Renal pelvis (tissue), 4 donors: ENCODE results near the gene RALY. TPM values are rescaled to one million over a fixed set of nuclear protein-coding genes. Genes with fewer than 3 reads are reported as not detected.

ENCODE experiments used
- DNase-seq: peaks from one replicate; pipeline ENCODE4 v3.0.0-alpha.2; 2013
- polyA plus RNA-seq, 3 donors: library from polyadenylated mRNA; unstranded; fragments of 120-200 nt; gene quantifications; one replicate each; pipeline ENCODE4 v1.2.1, GENCODE V29; 2013; ENCODE audit not compliant: insufficient read length in 3 of 3

The RALY gene
- polyA plus RNA-seq, 3 donors = 166 to 210 (median 183) TPM

- no peak for DNase-seq
Observed at GRCh38 chr20:34045930-34046725, 52.4 kb downstream of the RALY start.

GRCh38 chr20:34047010-34047687 lies 53.4 kb downstream of the RALY start:
- DNase-seq = no peak

DNA sequence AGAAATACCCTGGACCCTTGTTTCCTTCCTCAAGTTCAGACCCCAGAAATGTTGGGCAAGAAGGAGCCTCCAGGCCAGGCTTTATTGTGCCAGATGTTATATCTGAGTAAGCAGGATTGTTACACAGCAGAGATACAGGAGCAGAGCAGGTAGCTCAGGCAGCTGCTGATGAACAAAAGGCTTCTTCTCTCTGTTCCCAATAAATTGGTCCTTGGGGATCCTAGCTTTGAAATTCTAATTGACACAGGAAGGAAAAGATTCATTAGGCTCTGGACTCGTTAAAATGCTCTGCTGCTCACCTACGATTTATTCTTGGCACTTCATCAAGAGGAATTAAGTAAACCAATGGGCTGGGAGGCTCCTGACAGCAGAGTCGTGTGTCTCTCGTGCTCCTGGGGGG lies 54.2 kb downstream of the RALY start:
- no peak for DNase-seq

DNA sequence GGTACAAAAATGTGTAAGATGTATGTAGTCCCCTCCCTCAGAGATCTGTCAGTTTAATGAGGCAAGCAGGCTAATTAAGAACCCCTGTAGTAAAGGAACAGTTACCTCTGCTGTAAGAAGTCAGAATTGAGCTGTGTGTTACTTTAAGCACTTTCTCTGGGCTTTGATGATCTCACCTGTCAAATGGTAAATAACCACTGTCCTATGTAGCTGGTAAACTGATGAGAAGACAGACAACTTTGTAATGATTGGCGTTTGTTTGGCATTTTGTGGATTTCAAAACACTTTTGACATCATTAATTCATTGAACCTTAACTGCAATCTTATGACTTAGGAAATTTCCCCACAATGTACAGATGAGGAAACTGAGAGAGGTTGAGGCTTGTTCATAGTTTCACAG lies 55.7 kb downstream of the RALY start:
- DNase-seq = no peak

GRCh38 chr20:34049897-34050695 lies 56.4 kb downstream of the RALY start:
- DNase-seq = no peak

DNA sequence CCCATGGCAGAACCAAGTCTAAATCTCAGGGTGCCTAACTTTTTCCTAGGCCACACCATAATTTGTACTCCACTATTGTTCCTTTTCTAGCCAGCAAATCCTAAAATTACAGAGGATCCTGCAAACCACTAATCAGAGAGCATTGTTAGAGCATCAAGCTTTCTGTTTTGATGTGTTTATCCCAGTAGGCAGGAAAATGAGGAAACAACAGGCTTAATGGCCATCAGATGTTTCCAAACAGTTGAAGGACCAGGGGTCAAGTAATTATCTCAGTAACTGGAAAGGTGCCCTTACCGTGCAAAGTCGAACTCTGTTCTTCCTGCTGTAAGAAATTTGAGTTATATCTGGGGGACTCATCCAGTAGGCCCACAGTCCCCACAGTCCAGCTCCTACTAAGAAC lies 58.7 kb downstream of the RALY start:
- no peak for DNase-seq

- no peak for DNase-seq
Observed at GRCh38 chr20:34055290-34055689, 61.6 kb downstream of the RALY start.

- no peak for DNase-seq
Observed at GRCh38 chr20:34058831-34059230, 65.1 kb downstream of the RALY start.

DNA sequence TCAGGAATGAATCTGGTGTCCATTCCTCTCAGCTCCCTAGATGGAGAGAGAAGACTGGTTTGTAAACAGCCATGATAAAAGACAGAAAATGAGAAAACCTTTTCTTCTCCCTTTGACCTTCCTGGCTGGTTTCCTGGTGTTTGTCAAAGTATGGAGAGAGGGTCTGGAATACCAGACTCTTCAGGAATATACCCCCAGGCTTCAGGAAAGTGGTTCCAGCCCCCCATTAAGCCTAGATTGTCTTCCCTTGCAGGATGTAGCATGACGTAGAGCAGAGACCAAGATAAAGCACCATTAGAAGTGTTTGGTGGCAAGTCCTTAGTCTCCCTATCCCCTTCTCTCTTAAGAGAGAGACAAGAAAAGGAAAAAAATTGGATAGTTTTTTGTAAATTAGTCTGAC lies 67.3 kb downstream of the RALY start:
- DNase-seq = no peak

DNA sequence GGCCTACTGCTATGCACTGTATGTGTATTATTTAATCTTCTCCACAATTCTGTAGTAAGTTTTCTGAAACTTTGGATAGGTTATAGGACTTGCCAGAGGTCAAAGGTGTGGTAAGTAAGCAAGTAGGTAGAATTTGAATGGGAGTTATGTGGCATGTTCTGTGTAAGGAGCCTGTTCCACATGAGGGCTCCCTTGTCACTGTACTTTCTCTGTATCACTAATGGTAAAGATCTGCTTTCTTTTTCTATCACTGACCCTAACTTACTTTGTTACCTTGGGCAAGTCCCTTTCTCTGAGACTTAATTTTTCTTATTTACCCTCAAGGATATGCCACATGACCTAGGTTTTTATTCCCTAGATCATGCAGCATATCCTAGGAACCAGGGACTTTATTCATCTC lies 68.0 kb downstream of the RALY start:
- DNase-seq = no peak

DNA sequence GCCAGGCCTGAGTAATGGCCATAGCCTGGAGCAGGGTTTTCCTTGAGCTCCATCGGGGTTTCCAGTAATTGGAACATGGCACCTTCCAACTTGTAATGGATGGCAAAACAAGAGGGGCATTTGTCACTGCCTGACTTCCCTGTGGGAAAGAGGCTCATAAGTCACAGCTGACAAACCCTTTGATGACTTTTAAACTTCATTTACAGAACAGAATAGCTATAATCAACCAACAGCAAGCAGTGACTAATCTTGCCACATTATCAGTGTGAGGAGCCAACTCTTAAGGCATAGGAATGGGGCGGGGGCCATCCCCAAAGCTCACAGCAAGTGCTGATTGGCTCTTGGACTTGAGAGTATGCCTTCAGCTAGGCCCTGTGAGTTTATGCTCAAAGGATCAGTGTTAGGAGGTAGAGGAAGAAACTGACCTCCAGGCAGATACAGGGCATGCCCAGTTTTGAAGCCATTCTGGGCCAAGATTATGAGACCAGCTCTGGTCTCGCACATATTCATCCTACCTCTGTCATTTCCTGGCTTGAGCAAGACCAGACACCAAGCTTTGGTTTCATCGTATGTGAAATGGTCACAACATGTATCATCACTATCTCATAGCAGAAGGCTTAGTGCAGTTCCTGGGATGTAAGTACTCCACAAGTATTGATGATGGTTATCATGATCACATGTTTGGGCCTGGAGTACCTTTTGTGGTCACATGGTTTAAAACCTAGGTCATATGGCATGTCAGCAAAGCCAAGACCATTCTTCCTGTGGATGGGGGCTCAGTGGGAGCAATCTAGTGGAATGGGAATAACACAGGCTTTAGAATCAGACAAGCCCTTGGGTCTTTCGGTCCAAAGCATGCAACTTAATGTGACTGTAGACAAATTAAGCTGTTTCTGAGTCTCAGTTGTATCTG lies 69.1 kb downstream of the RALY start:
- no peak for DNase-seq

DNA sequence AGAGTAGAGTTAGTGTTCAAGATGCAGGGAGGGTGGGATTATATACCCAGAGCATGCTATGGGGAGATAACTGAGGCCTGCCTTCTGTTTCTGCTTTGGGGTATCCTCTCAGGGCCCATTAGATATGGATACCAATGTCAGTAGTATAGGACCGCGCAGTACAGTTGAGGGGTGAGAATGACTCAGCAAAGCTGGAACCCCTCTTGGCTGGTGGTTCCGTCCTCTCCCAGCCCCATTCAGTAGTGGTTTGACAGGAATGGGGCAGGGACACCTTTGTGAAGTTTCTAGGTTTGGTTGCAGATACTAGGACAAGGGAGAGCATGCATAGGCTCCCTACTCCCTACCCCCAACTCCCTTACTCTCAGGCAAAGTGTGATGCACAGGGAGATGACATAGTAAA lies 70.6 kb downstream of the RALY start:
- no peak for DNase-seq

DNA sequence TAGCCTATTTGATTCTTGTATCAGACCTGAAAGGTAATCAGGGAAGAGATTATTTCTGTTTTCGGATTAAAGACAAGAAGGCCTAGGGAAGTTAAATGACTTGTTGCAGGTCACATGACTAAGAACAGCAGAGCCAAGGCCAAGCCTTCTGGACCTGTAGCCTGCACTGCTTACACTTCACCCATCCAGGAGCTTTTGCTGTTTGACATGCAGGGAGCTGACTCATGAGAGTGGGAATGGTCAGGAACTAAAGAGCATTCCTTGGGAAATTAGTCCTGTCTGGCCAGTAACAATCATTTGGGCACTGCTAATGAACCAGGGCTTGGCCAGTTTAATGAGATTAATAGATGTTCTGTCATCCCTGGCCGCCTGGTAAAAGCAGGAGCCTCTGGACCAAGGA lies 71.5 kb downstream of the RALY start:
- DNase-seq = no peak

DNA sequence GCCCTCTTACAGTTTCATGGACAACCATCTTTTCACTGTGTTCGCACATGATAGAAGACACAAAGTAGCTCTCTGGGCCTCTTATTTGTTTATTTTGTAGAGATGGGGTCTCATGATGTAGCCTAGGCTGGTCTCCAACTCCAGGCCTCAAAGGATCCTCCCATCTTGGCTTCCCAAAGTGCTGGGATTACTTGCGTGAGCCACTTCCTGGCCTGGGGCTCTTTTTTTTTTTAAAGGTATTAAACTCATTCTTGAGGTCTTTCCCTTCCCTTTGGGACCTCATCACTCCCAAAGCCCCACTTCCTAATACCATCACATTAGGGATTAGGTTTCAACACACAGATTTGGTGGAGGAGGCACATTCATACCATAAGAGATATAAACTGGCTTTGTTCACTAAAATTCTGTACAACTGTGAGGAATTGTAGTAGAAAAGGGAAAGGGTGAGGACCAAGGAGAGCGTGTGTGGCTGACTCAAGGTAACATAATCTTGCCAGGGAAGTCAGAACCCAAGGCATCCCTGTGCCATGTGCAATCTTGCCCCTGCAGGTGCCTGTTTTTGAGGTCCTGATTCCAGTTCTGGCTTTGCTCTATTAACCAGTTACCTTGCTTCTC lies 72.9 kb downstream of the RALY start:
- DNase-seq = no peak

GRCh38 chr20:34068001-34068400 lies 74.3 kb downstream of the RALY start:
- no peak for DNase-seq

- peak; percentile 83 for DNase-seq
Observed at GRCh38 chr20:34069341-34070078, 75.8 kb downstream of the RALY start.

DNA sequence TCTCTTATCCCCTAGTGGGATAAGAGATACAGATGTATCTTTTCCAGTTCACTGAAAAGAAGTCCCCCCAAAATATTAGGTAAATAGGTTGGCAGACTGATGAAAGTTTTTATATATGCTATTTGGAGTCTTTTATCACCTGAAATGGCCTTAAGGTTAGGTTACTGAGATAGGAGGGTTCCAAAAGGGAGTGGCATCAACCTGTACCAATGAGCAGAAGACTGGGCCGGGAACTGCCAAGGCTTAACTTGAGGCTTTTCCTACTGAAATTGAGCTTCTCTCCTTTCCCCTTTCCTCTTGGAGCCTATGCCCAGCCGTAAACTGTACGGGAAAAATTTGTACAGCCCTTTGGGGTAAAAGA lies 76.3 kb downstream of the RALY start:
- DNase-seq = no peak

DNA sequence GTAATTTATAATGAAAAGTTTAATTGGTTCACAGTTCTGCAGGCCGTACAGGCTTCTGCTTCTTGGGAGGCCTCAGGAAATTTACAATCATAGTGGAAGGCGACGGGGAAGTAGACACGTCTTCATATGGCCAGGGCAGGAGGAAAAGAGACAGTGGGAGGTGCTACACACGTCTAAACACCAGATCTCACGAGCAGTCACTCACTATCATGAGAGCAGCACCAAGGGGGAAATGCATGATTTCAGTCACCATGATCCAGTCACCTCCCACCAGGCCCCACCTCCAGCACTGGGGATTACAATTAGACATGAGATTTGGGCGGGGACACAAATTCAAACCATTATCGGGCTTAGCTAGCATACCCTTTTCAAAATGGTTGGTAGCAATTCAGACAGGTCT lies 77.1 kb downstream of the RALY start:
- DNase-seq = no peak

- no peak for DNase-seq
Observed at GRCh38 chr20:34072076-34072475, 78.4 kb downstream of the RALY start.

DNA sequence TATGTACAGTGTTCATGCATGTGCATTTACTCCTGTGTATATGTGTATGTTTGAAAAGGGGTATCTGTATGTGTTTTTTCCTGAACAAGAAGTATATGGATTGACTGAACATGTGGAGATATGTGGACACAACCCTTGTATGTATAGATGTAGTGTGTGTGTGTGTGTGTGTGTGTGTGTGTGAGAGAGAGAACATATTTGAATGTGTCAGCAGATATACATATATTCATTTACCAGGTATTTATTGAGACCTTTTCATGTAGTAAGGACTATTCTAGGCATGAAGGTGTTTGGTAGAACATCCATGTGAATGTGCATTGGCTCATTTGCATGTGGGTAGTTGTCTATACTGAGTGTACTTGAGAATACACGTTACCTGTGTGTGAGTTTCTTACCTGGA lies 79.1 kb downstream of the RALY start:
- no peak for DNase-seq
